Neural progenitor cell (in vitro differentiated cells): ENCODE results near the gene HTR5A.

Experiments used
- CTCF ChIP-seq: fragments of 200-600 bp; sonication (generic); IDR thresholded peaks from 2 replicates; pipeline ENCODE4 v1.5.1; 2017; ENCODE audit warnings: antibody characterized with exemption, mild to moderate bottlenecking
- EZH2 ChIP-seq: fragments of 200-600 bp; sonication (generic); IDR thresholded peaks from 2 replicates; pipeline ENCODE4 v1.6.1; 2017; ENCODE audit warnings: antibody characterized with exemption, mild to moderate bottlenecking, moderate library complexity
- EZH2phosphoT487 ChIP-seq: fragments of 200-600 bp; sonication (generic); IDR thresholded peaks from 2 replicates; pipeline ENCODE4 v1.6.1; 2017; ENCODE audit warnings: antibody characterized with exemption

- no peak for TF ChIP-seq CTCF
- no peak for TF ChIP-seq EZH2
- TF ChIP-seq EZH2phosphoT487: no peak
These were observed 27.2 kb downstream of the HTR5A start for GRCh38 chr7:155097338-155097737.
